ENCODE data around the gene PHF2.

GRCh38 chr9:93708987-93709302 lies 132.6 kb downstream of the PHF2 start:
- no peak for TF ChIP-seq CTCF (IDR thresholded peaks at IDR 0.05)
- TF ChIP-seq POLR2A (IDR thresholded peaks at IDR 0.05), result no peak
